LNCAP (cell line): ENCODE measurements around the gene MGRN1.

Source experiments
- CTCF ChIP-seq: fragments of 450-650 bp; IDR thresholded peaks from 2 replicates; pipeline ENCODE4 v1.5.1; 2017; ENCODE audit warnings: mild to moderate bottlenecking

MGRN1 gene

DNA sequence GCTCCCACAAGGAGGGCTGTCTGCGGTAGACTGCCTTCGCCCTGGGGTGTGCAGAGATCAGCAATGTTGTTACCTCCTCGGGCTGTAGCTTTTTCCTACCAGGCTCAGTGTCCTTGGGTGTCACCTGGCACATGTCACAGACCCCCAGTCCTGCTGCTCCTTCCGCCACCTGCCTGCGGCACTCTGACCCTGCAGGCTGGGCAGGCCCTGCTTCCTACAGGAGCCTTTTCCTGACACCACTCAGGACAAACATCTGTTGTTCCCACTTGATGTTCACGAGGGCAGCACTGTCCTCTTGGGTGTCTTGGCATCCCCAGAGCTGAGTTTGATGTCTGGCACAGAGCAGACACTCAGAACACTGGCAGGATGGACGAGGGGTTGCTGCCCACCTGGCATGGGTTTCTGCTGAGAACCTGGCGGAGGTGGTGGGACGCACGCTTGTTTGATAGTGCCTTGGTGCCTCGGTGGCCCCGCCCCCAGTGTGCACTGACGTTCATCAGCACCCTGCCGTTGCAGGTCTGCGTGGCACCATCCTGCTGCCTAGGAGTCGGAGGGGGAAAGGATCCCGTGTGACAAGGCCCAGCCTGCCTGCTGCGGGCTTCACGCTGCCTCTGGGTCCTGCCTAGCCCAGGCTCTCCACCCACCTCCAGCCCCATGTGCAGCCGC is 42.0 kb downstream of the MGRN1 start:
- no peak for TF ChIP-seq CTCF

DNA sequence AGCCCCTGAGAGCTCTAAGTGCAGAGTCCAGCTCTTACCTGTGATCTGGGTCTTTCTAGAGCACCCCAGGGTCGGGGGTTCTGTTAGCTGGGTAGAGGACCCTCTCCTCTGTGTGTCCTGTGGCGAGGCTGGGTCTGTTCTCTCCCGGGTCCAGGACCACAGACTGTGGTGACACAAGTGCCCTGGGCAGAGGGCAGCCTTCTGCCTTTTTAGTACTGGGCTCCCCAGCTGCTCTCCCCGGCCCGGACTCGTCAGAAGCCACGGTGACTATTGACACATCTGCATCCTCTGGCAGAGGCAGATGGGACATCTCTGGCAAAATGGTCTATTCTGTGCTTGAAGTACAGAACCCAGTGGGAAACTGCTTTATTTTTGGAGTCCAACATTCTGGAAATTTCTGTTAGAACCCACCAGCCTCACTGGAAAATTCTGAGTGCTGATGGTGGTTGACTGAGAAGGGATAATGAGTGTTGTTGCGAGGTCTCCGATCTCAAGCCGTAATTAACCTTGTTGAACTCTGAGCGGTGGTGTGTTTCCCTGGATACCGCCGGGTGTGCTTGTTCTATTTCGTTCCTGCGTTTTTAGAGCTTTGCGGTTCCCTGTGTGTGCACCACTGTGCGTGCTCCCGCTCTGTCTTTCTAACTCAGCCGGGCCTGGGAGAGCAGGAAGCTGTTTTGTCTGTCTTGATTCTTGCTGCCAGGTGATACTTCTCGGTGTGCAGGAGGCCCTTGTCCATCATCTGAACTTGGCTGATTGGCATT is 42.8 kb downstream of the MGRN1 start:
- no peak for TF ChIP-seq CTCF

GRCh38 chr16:4668313-4668960 is 43.8 kb downstream of the MGRN1 start:
- no peak for TF ChIP-seq CTCF

GRCh38 chr16:4673387-4674046 is 48.9 kb downstream of the MGRN1 start:
- no peak for TF ChIP-seq CTCF

GRCh38 chr16:4674926-4675530 is 50.4 kb downstream of the MGRN1 start:
- no peak for TF ChIP-seq CTCF

DNA sequence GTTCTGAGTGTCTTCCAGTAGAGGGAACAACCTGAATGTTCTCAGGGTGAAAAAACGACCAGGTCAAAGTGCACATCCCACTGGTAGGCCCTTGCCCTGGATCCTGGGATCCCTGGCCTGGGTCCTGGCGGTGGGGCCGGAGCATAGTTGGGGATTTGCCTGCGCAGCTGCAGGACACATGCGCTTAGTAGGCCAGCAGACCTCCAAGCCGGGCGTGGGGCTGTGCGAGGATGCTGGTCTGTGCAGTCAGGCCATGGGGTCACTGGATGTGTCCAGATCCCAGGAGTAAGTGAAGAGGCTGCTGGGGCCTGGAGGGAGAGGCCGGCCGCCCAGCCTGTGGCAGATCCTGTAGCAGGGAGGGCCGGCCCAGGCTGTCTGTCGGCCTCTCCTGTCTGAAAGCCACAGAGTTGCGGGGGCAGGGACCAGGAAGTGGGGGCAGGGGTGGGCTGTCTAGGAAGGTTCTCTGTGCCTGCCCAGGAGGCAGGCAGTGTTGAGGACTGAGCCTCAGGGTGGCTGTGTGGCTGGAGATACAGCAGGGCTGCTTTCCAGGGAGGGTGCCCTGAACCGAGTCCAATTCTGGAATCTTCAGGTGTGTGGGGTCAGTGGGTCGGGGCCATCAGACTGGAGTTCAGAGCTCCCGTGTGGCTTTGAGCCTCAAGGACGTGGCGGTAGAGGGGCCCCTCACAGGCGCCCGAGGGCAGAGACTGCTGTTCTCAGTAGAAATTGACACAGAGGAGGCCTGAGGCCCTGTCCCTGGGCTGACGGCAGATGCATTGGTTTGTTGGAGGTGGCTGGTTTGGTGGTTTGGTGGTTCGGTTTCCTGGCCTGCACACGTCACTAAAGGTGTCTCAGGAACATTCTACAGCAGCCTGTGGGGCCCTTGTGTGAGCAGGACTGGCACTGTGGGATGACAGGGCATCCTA is 51.5 kb downstream of the MGRN1 start:
- TF ChIP-seq CTCF: no peak
